Activated CD4-positive, alpha-beta memory T cell treated with anti-CD3 and anti-CD28 coated beads, Interleukin-2, amount 10 ng/mL, durations not matched to agents 7 days and 5 days (primary cell): Measurements from ENCODE around the gene SENP7. TPM values are rescaled to one million over a fixed set of nuclear protein-coding genes. Genes with fewer than 3 reads are reported as not detected.
"Not testable (repeated sequence)": the region's sequence is repeated elsewhere in the genome, so short reads cannot be mapped to it uniquely, and the experiment has no call there.

Source experiments
- CTCF ChIA-PET: fragments of 350-600 bp; sonication (Branson Sonifier 250); formaldehyde crosslinking; loops from one replicate; lab custom pipeline; 2021; ENCODE audit warnings: antibody characterized with exemption, inconsistent platforms; lab: Charles Lee
- POLR2A ChIA-PET: fragments of 350-600 bp; sonication (Branson Sonifier 250); formaldehyde crosslinking; loops from one replicate; lab custom pipeline; 2021; ENCODE audit warnings: antibody characterized with exemption; lab: Charles Lee
- DNase-seq: peaks from one replicate; pipeline ENCODE4 v3.0.0-alpha.2; 2020
- H3K27ac Mint-ChIP-seq: one replicate; pipeline ENCODE4 v1.8.0; 2021; ENCODE audit warnings: mild to moderate bottlenecking, mixed read lengths
- H3K27me3 Mint-ChIP-seq: one replicate; pipeline ENCODE4 v1.8.0; 2021; ENCODE audit warnings: mixed read lengths
- H3K36me3 Mint-ChIP-seq: one replicate; pipeline ENCODE4 v1.8.0; 2021; ENCODE audit warnings: low read depth, mixed read lengths
- H3K4me1 Mint-ChIP-seq: one replicate; pipeline ENCODE4 v1.8.0; 2021; ENCODE audit warnings: mixed read lengths
- H3K4me3 Mint-ChIP-seq: one replicate; pipeline ENCODE4 v1.8.0; 2021; ENCODE audit warnings: mild to moderate bottlenecking, mixed read lengths
- H3K9me3 Mint-ChIP-seq: one replicate; pipeline ENCODE4 v1.8.0; 2021; ENCODE audit warnings: mixed read lengths
- total RNA-seq, 2 experiments: library from RNA; stranded (reverse); gene quantifications; one replicate each; pipeline ENCODE4 v1.2.3, GENCODE V29; 2021

The SENP7 gene
- total RNA-seq, 2 experiments from 2014 or later = 28.3 to 30.5 TPM

GRCh38 chr3:101466465-101467309 lies 46.3 kb downstream of the SENP7 start:
- DNase-seq = peak; percentile 52
- Mint-ChIP-seq H3K4me3 (peak overlapping the region; percentile 29), H3K9me3 (peaks cover 11% of the 10 kb centered on the region), H3K27me3 (no peaks in the 10 kb centered on the region), H3K36me3 (peaks cover 29% of the 10 kb centered on the region), H3K4me1 (peaks cover 24% of the 10 kb centered on the region), H3K27ac (no peak overlapping the region)
- ChIA-PET CTCF (no interaction called here), POLR2A (interaction anchor here (1.3 kb wide), 1 partner anchor 107 kb away, joined by 3 read pairs; the partner anchor contains the start of gene PCNP)

- Mint-ChIP-seq H3K4me3 (no peak overlapping the region), H3K27me3 (no peaks in the 10 kb centered on the region), H3K36me3 (peaks cover 39% of the 10 kb centered on the region), H3K27ac (no peak overlapping the region), H3K9me3 (peaks cover 8% of the 10 kb centered on the region), H3K4me1 (peaks cover 24% of the 10 kb centered on the region)
- ChIA-PET CTCF (no interaction called here), POLR2A (no interaction called here)
- DNase-seq = no peak
Observed at GRCh38 chr3:101464235-101464634, 48.8 kb downstream of the SENP7 start.

- peaks cover 6% of the 10 kb centered on the region for H3K9me3 Mint-ChIP-seq
- H3K36me3 Mint-ChIP-seq = peaks cover 36% of the 10 kb centered on the region
- H3K27me3 Mint-ChIP-seq = no peaks in the 10 kb centered on the region
- H3K4me3 Mint-ChIP-seq = no peak overlapping the region
- ChIA-PET CTCF (no interaction called here), POLR2A (no interaction called here)
- H3K27ac Mint-ChIP-seq = no peak overlapping the region
- H3K4me1 Mint-ChIP-seq = peaks cover 10% of the 10 kb centered on the region
- no peak for DNase-seq
Observed at GRCh38 chr3:101461451-101461850, 51.6 kb downstream of the SENP7 start.

GRCh38 chr3:101458387-101458786 lies 54.6 kb downstream of the SENP7 start:
- H3K9me3 Mint-ChIP-seq = peaks cover 6% of the 10 kb centered on the region
- CTCF ChIA-PET = no interaction called here
- H3K27me3 Mint-ChIP-seq = no peaks in the 10 kb centered on the region
- POLR2A ChIA-PET = no interaction called here
- H3K4me3 Mint-ChIP-seq = no peak overlapping the region
- no peak overlapping the region for H3K27ac Mint-ChIP-seq
- H3K4me1 Mint-ChIP-seq = peaks cover 1% of the 10 kb centered on the region
- peaks cover 50% of the 10 kb centered on the region for H3K36me3 Mint-ChIP-seq
- no peak for DNase-seq

GRCh38 chr3:101454629-101455028 lies 58.4 kb downstream of the SENP7 start:
- CTCF ChIA-PET = no interaction called here
- no peak overlapping the region for H3K4me3 Mint-ChIP-seq
- no peak for DNase-seq
- H3K4me1 Mint-ChIP-seq = no peaks in the 10 kb centered on the region
- POLR2A ChIA-PET = no interaction called here
- peaks cover 41% of the 10 kb centered on the region for H3K36me3 Mint-ChIP-seq
- no peak overlapping the region for H3K27ac Mint-ChIP-seq
- no peaks in the 10 kb centered on the region for H3K27me3 Mint-ChIP-seq
- H3K9me3 Mint-ChIP-seq = peaks cover 4% of the 10 kb centered on the region

GRCh38 chr3:101453961-101454360 lies 59.1 kb downstream of the SENP7 start:
- Mint-ChIP-seq H3K4me1 (no peaks in the 10 kb centered on the region), H3K27me3 (no peaks in the 10 kb centered on the region), H3K9me3 (peaks cover 4% of the 10 kb centered on the region), H3K36me3 (peaks cover 43% of the 10 kb centered on the region), H3K27ac (no peak overlapping the region), H3K4me3 (no peak overlapping the region)
- ChIA-PET CTCF (no interaction called here), POLR2A (no interaction called here)
- no peak for DNase-seq

GRCh38 chr3:101438641-101439040 lies 74.4 kb downstream of the SENP7 start:
- POLR2A ChIA-PET, H3K27me3 Mint-ChIP-seq, H3K27ac Mint-ChIP-seq, H3K4me1 Mint-ChIP-seq, DNase-seq, H3K4me3 Mint-ChIP-seq, CTCF ChIA-PET: not testable (repeated sequence)
- peaks cover 33% of the 10 kb centered on the region for H3K9me3 Mint-ChIP-seq
- peaks cover 27% of the 10 kb centered on the region for H3K36me3 Mint-ChIP-seq

GRCh38 chr3:101433652-101434051 lies 79.4 kb downstream of the SENP7 start:
- H3K27me3 Mint-ChIP-seq = no peaks in the 10 kb centered on the region
- CTCF ChIA-PET = no interaction called here

GRCh38 chr3:101423984-101424888 lies 88.8 kb downstream of the SENP7 start:
- no peaks in the 10 kb centered on the region for H3K27me3 Mint-ChIP-seq
- H3K9me3 Mint-ChIP-seq = peaks cover 30% of the 10 kb centered on the region
- ChIA-PET POLR2A (no interaction called here), CTCF (no interaction called here)
- peaks cover 24% of the 10 kb centered on the region for H3K36me3 Mint-ChIP-seq
- no peak overlapping the region for H3K4me3 Mint-ChIP-seq
- H3K4me1 Mint-ChIP-seq = peaks cover 11% of the 10 kb centered on the region
- H3K27ac Mint-ChIP-seq = no peak overlapping the region
- no peak for DNase-seq

More at GRCh38 chr3:101433652-101434051, 79.4 kb downstream of the SENP7 start:
- Mint-ChIP-seq H3K4me1 (no peaks in the 10 kb centered on the region), H3K4me3 (no peak overlapping the region), H3K9me3 (peaks cover 46% of the 10 kb centered on the region), H3K27ac (no peak overlapping the region), H3K36me3 (peaks cover 24% of the 10 kb centered on the region)
- DNase-seq = no peak
- POLR2A ChIA-PET = no interaction called here

- H3K36me3 Mint-ChIP-seq = peaks cover 8% of the 10 kb centered on the region
- POLR2A ChIA-PET = no interaction called here
- H3K4me1 Mint-ChIP-seq = peaks cover 10% of the 10 kb centered on the region
- no peak for DNase-seq
- no peak overlapping the region for H3K27ac Mint-ChIP-seq
- no peaks in the 10 kb centered on the region for H3K9me3 Mint-ChIP-seq
- no peak overlapping the region for H3K4me3 Mint-ChIP-seq
- CTCF ChIA-PET = no interaction called here
- no peaks in the 10 kb centered on the region for H3K27me3 Mint-ChIP-seq
Observed at GRCh38 chr3:101418851-101419250, 94.2 kb downstream of the SENP7 start.

GRCh38 chr3:101414121-101414520 lies 98.9 kb downstream of the SENP7 start:
- CTCF ChIA-PET = no interaction called here
- POLR2A ChIA-PET = no interaction called here

GRCh38 chr3:101413656-101414055 lies 99.4 kb downstream of the SENP7 start:
- Mint-ChIP-seq H3K27ac (no peak overlapping the region), H3K4me1 (peaks cover 6% of the 10 kb centered on the region), H3K4me3 (no peak overlapping the region), H3K27me3 (no peaks in the 10 kb centered on the region), H3K36me3 (peaks cover 31% of the 10 kb centered on the region), H3K9me3 (peaks cover 12% of the 10 kb centered on the region)
- ChIA-PET POLR2A (no interaction called here), CTCF (no interaction called here)
- no peak for DNase-seq

More at GRCh38 chr3:101414121-101414520, 98.9 kb downstream of the SENP7 start:
- Mint-ChIP-seq H3K27ac (no peak overlapping the region), H3K4me3 (no peak overlapping the region), H3K27me3 (no peaks in the 10 kb centered on the region), H3K4me1 (peaks cover 6% of the 10 kb centered on the region), H3K9me3 (peaks cover 8% of the 10 kb centered on the region), H3K36me3 (peaks cover 26% of the 10 kb centered on the region)
- DNase-seq = no peak

GRCh38 chr3:101391413-101391950 lies 121.5 kb downstream of the SENP7 start:
- CTCF ChIA-PET = no interaction called here
- no peak for DNase-seq
- H3K27me3 Mint-ChIP-seq = no peaks in the 10 kb centered on the region
- H3K4me1 Mint-ChIP-seq = peaks cover 19% of the 10 kb centered on the region
- no peak overlapping the region for H3K27ac Mint-ChIP-seq
- POLR2A ChIA-PET = no interaction called here
- H3K9me3 Mint-ChIP-seq = peaks cover 28% of the 10 kb centered on the region
- H3K4me3 Mint-ChIP-seq = no peak overlapping the region
- peaks cover 69% of the 10 kb centered on the region for H3K36me3 Mint-ChIP-seq
